ENCODE data around the gene CCDC86.

The CCDC86 gene

GRCh38 chr11:60854140-60854846 is 12.4 kb downstream of the CCDC86 start:
- no peak for DNase-seq

- no peak for DNase-seq
Observed at GRCh38 chr11:60854847-60855725, 13.2 kb downstream of the CCDC86 start.

- DNase-seq = no peak
Observed at GRCh38 chr11:60855726-60856633, 14.1 kb downstream of the CCDC86 start, which contains the start of gene PTGDR2. Gene PTGDR2 (minus strand): TSS chr11:60855950. CDS start chr11:60853722, 2,228 bp downstream.

- DNase-seq = no peak
Observed at GRCh38 chr11:60857378-60858232, 15.7 kb downstream of the CCDC86 start.

- DNase-seq = no peak
Observed at GRCh38 chr11:60858236-60858635, 16.3 kb downstream of the CCDC86 start.

GRCh38 chr11:60858731-60859464 is 17.0 kb downstream of the CCDC86 start:
- DNase-seq = no peak

GRCh38 chr11:60859616-60860250 is 17.8 kb downstream of the CCDC86 start:
- no peak for DNase-seq

- no peak for DNase-seq
Observed at GRCh38 chr11:60860943-60861342, 19.0 kb downstream of the CCDC86 start.

GRCh38 chr11:60862171-60862570 is 20.3 kb downstream of the CCDC86 start:
- DNase-seq = no peak

- DNase-seq = no peak
Observed at GRCh38 chr11:60863550-60864521, 21.9 kb downstream of the CCDC86 start.

GRCh38 chr11:60864856-60865513 is 23.1 kb downstream of the CCDC86 start:
- no peak for DNase-seq

- DNase-seq = no peak
Observed at GRCh38 chr11:60866911-60867870, 25.3 kb downstream of the CCDC86 start, which contains the start of gene ZP1. Gene ZP1 (plus strand): TSS chr11:60867542. CDS start chr11:60867562, 20 bp downstream.

GRCh38 chr11:60867871-60868681 is 26.2 kb downstream of the CCDC86 start:
- no peak for DNase-seq

- no peak for DNase-seq
Observed at GRCh38 chr11:60868682-60869450, 27.0 kb downstream of the CCDC86 start.

- DNase-seq = no peak
Observed at GRCh38 chr11:60869451-60869825, 27.5 kb downstream of the CCDC86 start.

GRCh38 chr11:60870276-60870675 is 28.4 kb downstream of the CCDC86 start:
- peak; percentile 43 for DNase-seq

Measured in NCI-H524 treated with DMSO at 0.1 percent for 48 hours (cell line).